Measurements from ENCODE around the gene CPZ. TPM values are rescaled to one million over a fixed set of nuclear protein-coding genes. Genes with fewer than 3 reads are reported as not detected.
A peak's percentile ranks its signal among the peaks of the same experiment; 100 is the strongest.
"Not testable (repeated sequence)": the region's sequence is repeated elsewhere in the genome, so short reads cannot be mapped to it uniquely, and the experiment has no call there.

The CPZ gene
- polyA plus RNA-seq, 3 donors: not detected

- no peak overlapping the region for H3K9ac ChIP-seq (ENCODE audit: insufficient read depth, low read length, poor library complexity, severe bottlenecking)
- H3K4me1 Mint-ChIP-seq: no peaks in the 10 kb centered on the region
- no peaks in the 10 kb centered on the region for H3K36me3 Mint-ChIP-seq
- H3K27ac Mint-ChIP-seq: no peak overlapping the region
- no peaks in the 10 kb centered on the region for H4K20me1 ChIP-seq (ENCODE audit: insufficient read depth, low read length)
- no peaks in the 10 kb centered on the region for H3K36me3 ChIP-seq (replicated peaks in 1 of 2; ENCODE audit: control insufficient read depth in 1 of 2, insufficient read depth in 2 of 2, low read length in 2 of 2)
- no peaks in the 10 kb centered on the region for H3K4me1 ChIP-seq (ENCODE audit: control insufficient read depth in 1 of 2, insufficient read depth in 2 of 2, low read length in 2 of 2)
- H3K9me3 Mint-ChIP-seq: peaks cover 0 to 4% (median 2%) of the 10 kb centered on the region in 7 donors
- no peak overlapping the region for H2AFZ ChIP-seq (ENCODE audit: insufficient read depth, low read depth, low read length, poor library complexity, severe bottlenecking)
- no peak overlapping the region for H3K4me3 ChIP-seq (replicated peaks in 1 of 3; ENCODE audit: low read depth in 2 of 3, low read length in 3 of 3)
- TF ChIP-seq CTCF (IDR thresholded peaks at IDR 0.05): no peak
- no peak overlapping the region for H3K4me2 ChIP-seq (replicated peaks; ENCODE audit: extremely low read depth, low read length, poor library complexity, severe bottlenecking)
- no peaks in the 10 kb centered on the region for H3K27me3 ChIP-seq (ENCODE audit: control insufficient read depth in 2 of 2, insufficient read depth in 2 of 2, low read length in 2 of 2)
- intact Hi-C loops (cut with micrococcal nuclease): no loop called here
- H3K27ac ChIP-seq (ENCODE audit: low read depth in 1 of 2, low read length in 2 of 2): no peak overlapping the region
- H3K4me3 Mint-ChIP-seq: no peak overlapping the region
- no peak for DNase-seq
- WGBS (ENCODE audit: insufficient coverage): 74% methylated on average over 20 of the region's 25 CpGs
- H3K27me3 Mint-ChIP-seq (ENCODE audit: low read depth in 3 of 3): peaks cover 2 to 6% (median 5%) of the 10 kb centered on the region in 3 donors
- no peaks in the 10 kb centered on the region for H3K9me3 ChIP-seq (replicated peaks in 1 of 2; ENCODE audit: control insufficient read depth in 1 of 2, insufficient read depth in 1 of 2, low read length in 2 of 2)
- H3K79me2 ChIP-seq (ENCODE audit: insufficient read depth, low read length): no peaks in the 10 kb centered on the region
Measured at GRCh38 chr4:8652181-8653078, 59.9 kb downstream of the CPZ start.

GRCh38 chr4:8653326-8654000 lies 60.9 kb downstream of the CPZ start:
- Mint-ChIP-seq H3K4me3 (no peak overlapping the region), H3K4me1 (no peaks in the 10 kb centered on the region), H3K27ac (peak overlapping the region in 1 of 7 donors; percentile 41), H3K27me3 (ENCODE audit: low read depth in 3 of 3) (peaks cover 2 to 9% (median 6%) of the 10 kb centered on the region in 3 donors), H3K9me3 (peaks cover 0 to 4% (median 2%) of the 10 kb centered on the region in 7 donors), H3K36me3 (no peaks in the 10 kb centered on the region)
- intact Hi-C loops (cut with micrococcal nuclease): no loop called here
- Histone ChIP-seq H3K4me3 (replicated peaks in 1 of 3; ENCODE audit: low read depth in 2 of 3, low read length in 3 of 3) (no peak overlapping the region), H2AFZ (ENCODE audit: insufficient read depth, low read depth, low read length, poor library complexity, severe bottlenecking) (no peak overlapping the region), H3K9me3 (replicated peaks in 1 of 2; ENCODE audit: control insufficient read depth in 1 of 2, insufficient read depth in 1 of 2, low read length in 2 of 2) (no peaks in the 10 kb centered on the region), H3K79me2 (ENCODE audit: insufficient read depth, low read length) (no peaks in the 10 kb centered on the region), H3K36me3 (replicated peaks in 1 of 2; ENCODE audit: control insufficient read depth in 1 of 2, insufficient read depth in 2 of 2, low read length in 2 of 2) (no peaks in the 10 kb centered on the region), H3K27ac (ENCODE audit: low read depth in 1 of 2, low read length in 2 of 2) (no peak overlapping the region), H3K4me1 (ENCODE audit: control insufficient read depth in 1 of 2, insufficient read depth in 2 of 2, low read length in 2 of 2) (no peaks in the 10 kb centered on the region), H3K27me3 (ENCODE audit: control insufficient read depth in 2 of 2, insufficient read depth in 2 of 2, low read length in 2 of 2) (no peaks in the 10 kb centered on the region), H3K9ac (ENCODE audit: insufficient read depth, low read length, poor library complexity, severe bottlenecking) (no peak overlapping the region), H4K20me1 (ENCODE audit: insufficient read depth, low read length) (no peaks in the 10 kb centered on the region), H3K4me2 (replicated peaks; ENCODE audit: extremely low read depth, low read length, poor library complexity, severe bottlenecking) (no peak overlapping the region)
- 81% methylated on average over 19 of the region's 22 CpGs for WGBS (ENCODE audit: insufficient coverage)
- no peak for TF ChIP-seq CTCF (IDR thresholded peaks at IDR 0.05)
- DNase-seq: no peak

GRCh38 chr4:8654139-8654538 lies 61.6 kb downstream of the CPZ start:
- H2AFZ ChIP-seq (ENCODE audit: insufficient read depth, low read depth, low read length, poor library complexity, severe bottlenecking); H3K4me3 Mint-ChIP-seq; H3K27ac Mint-ChIP-seq; H3K27me3 Mint-ChIP-seq (ENCODE audit: low read depth in 3 of 3); H3K4me1 ChIP-seq (ENCODE audit: control insufficient read depth in 1 of 2, insufficient read depth in 2 of 2, low read length in 2 of 2); H3K36me3 ChIP-seq (replicated peaks in 1 of 2; ENCODE audit: control insufficient read depth in 1 of 2, insufficient read depth in 2 of 2, low read length in 2 of 2); H3K36me3 Mint-ChIP-seq; H3K79me2 ChIP-seq (ENCODE audit: insufficient read depth, low read length); H3K4me2 ChIP-seq (replicated peaks; ENCODE audit: extremely low read depth, low read length, poor library complexity, severe bottlenecking); H3K9me3 Mint-ChIP-seq; H3K9ac ChIP-seq (ENCODE audit: insufficient read depth, low read length, poor library complexity, severe bottlenecking); H3K4me3 ChIP-seq (replicated peaks in 1 of 3; ENCODE audit: low read depth in 2 of 3, low read length in 3 of 3); DNase-seq; H3K27ac ChIP-seq (ENCODE audit: low read depth in 1 of 2, low read length in 2 of 2); intact Hi-C loops (cut with micrococcal nuclease); H3K27me3 ChIP-seq (ENCODE audit: control insufficient read depth in 2 of 2, insufficient read depth in 2 of 2, low read length in 2 of 2); H3K4me1 Mint-ChIP-seq; H4K20me1 ChIP-seq (ENCODE audit: insufficient read depth, low read length); H3K9me3 ChIP-seq (replicated peaks in 1 of 2; ENCODE audit: control insufficient read depth in 1 of 2, insufficient read depth in 1 of 2, low read length in 2 of 2): not testable (repeated sequence)
- WGBS (ENCODE audit: insufficient coverage): no CpG with 5 or more reads among the region's 5 CpGs
